Stimulated activated CD8-positive, alpha-beta memory T cell treated with anti-CD3 and anti-CD28 coated beads, Interleukin-7, amount 100 ng/mL, for 24 hours (primary cell): ENCODE results near the gene DCBLD1.

Experiments used
- DNase-seq: peaks from one replicate; pipeline ENCODE4 v3.0.0-alpha.2; 2020; ENCODE audit warnings: low read depth

Gene DCBLD1

DNA sequence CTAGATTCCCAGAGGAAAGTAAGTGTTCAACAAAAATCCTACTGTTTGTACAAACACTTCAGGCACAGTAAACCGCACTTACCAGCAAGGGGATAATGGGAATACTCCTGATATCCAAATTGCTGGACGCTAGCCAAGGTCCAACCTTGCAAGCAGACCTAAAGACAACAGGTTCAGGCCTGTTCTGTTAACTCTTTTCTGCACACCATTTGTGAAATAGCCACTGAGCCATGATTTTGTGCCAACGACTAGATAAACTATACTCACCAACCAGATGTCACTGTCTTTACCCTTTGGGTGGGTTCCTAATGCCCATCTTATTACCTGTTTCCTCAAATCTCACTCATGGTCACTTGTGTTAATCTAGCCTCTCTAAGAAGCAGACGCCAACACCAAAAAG lies 76.3 kb downstream of the DCBLD1 start:
- no peak for DNase-seq

DNA sequence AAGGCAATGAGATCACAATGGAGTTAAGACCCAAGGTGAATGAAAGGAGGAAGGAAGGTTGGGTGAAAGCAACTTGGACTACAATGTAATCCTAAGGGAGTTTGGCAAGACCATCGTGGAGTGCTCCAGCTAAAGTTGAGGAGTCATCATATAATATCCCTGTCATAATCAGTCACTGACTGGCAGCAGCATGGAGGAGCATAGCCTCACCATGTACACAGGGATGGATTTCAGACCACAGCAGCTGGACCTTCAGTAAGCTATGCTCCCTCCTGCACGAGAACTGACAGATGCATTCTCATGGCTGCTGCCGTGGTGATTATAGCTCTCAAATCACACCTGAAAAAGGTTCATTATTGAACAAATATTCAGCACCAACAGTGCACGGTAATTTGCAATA lies 76.8 kb downstream of the DCBLD1 start:
- DNase-seq: no peak

DNA sequence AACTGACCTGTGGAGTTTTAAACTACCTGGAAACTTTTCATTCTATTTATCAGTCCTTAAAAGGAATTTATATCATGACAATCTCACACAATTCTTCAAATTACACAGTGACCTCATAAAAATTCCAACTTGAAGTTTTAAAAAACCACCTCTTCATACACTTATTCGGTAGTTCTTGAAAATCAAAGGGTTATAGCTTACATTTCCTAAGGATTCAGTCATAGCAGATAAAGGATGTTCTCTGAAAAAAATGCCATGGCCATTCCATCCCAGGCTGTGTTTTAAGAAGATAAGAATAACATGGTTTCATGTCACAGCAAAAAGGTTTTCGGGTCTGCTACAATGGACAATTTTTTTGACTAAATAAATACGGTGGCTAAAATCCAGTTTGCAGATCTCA lies 78.7 kb downstream of the DCBLD1 start:
- DNase-seq: no peak

DNA sequence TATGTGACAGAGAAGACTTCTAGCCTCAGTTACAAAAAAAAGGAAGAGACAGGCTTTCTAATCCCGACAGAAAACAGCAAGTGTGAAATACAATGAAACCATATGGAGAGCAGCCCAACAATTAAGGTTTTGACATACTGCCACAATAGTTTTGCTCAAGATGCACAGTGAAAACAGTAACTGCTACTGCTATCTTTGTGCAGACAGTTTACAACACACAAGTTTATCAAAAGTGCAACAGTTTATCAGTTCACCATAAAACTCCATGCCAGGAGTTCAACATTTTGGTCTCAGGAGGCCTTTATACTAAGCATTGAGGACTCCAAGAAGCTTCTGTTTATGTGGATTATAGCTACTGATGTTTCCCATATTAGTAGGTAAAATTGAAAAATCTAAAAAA lies 82.2 kb downstream of the DCBLD1 start:
- DNase-seq: no peak

DNA sequence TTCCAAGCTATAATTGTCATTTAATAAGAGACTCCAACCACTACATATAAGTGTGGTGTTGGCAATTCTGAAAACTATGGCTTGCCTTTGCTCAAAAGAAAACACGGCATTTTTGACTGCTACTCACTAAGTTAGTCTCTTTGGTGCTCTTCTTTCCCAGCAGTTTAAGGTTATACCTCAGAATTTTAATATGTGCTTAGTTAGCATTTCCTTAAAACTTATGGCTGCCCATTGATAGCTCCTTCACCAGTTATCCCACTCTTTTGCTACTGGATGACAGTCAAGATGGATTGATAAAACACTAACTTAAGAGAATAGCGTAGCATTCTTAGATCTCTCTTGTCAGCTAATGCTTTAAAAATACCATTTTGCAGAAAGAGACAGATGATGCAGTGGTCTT lies 85.8 kb downstream of the DCBLD1 start:
- DNase-seq: no peak

DNA sequence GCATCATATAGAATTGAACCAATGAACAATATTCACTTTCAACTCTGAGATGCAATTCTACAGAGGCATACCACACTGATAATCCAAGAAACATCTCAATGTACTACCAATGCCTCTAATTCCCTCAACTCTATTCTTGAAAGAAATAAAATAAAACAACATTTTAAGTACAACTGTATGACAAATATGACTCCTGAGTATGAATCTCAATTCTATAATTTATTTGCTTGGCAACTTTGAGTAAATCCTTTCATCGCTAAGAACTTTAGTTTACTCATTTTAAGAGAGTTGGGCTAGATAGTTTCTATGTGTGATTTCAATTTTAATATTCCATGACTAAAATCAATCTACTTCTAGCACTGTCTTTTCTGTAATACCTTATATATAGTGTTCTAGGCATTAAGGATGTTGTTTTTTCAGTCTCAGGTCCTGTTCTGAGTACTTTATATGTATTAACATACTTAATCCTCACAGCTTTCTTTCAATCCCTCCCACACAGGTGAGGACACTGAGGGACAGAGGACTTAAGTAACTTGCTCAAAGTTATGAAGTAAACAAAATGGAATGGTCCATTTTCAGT lies 86.4 kb downstream of the DCBLD1 start:
- no peak for DNase-seq

DNA sequence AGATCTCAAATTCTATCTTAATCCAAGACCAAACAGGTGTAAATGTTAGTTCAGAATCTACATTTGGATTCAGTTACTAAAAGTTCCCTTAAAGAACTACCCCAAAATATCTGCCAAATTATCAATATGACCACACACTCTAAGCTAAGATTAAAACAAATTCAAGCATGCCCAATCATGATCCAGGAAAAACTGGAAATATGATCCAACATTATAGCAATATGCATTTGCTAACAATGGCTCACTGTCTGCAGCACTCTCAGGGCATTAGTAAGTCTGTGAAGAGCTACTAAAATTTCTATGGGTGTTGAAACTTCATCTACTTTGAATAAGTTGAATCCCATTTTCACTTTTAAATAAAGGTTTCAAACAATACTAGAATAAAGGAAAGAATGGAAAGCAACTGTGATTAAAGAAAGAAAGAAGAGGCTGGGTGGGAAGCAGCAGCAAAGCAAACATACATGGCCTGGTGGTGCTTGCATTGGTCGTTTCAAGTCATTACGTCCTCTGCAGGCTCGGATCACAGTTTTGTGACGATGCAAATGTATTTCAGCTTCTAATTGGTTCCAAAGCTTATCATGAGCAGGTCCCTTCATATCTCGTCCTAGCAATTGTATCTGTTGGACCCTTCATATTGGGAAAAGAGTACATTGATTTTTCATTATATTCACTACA lies 90.7 kb downstream of the DCBLD1 start:
- DNase-seq: no peak

DNA sequence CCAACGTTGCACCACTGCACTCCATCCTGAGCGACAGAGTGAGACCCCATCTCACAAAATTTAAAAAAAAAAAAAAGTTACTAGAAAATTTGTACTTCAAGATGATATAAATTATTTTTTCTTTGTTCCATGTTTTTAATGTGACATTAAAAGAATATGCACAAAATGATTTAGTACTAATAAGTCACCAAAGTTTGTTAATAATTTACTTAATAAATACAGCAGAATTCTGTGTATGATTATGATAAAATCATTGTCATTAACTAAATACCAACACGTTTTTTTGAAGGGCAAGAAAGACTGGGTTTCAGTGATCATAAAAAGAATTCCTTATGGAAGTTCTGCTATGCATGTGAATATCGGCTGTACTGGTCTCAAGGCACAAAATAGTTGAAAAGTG lies 91.7 kb downstream of the DCBLD1 start:
- DNase-seq: no peak

DNA sequence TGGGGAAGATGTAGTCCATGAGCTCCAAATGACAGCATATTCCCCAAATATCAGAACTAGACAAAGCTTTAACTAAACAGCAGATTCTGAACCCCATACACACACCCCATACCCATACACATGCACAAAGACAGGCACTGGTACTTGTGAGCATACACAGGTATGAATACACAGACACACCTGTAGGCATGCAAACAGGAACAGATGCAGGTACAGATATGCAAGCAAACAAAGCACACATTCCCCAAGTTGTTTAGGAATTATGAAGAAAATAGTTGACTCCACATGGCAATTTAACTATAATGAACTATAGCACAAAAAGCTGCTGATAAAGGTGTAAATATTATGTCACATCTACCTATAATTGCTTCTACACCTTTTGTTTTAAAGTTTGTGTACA lies 103.2 kb downstream of the DCBLD1 start:
- DNase-seq: no peak

DNA sequence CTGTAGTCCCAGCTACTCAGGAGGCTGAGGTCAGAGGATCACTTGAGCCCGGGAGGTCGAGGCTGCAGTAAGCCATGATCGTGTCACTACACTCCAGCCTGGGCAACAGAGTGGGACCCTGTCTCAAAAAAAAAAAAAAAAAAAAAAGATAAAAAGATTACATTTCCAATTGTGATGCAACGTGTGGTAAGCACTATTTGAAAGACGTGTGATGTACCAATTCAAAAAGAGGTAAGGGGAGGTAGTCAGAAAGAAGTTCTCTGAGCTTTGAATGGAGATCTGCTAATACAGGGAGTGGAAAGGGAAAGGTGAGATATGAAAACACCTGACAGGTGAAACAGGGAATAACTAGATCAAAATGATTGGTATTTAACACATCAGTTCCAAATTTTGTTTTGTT lies 108.0 kb downstream of the DCBLD1 start:
- DNase-seq: no peak

DNA sequence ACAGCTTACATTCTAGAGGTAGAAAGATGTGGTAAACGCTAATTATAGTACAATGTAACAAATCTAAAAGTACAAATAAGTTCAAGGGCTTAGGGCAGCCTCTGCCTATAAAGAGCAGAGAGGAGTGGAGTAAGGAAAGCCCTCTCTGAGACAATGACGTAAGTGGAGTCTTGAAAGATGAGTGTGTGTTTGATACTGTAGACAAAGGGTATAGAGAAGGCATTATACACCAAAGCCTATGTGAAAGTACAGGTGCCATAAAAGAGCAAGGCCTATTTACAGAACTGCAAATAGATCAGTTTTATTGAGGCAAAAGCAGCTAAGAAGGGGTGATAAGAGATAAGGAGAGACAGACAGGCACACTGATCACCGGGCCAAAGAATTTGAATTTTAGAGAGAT lies 108.9 kb downstream of the DCBLD1 start:
- no peak for DNase-seq

DNA sequence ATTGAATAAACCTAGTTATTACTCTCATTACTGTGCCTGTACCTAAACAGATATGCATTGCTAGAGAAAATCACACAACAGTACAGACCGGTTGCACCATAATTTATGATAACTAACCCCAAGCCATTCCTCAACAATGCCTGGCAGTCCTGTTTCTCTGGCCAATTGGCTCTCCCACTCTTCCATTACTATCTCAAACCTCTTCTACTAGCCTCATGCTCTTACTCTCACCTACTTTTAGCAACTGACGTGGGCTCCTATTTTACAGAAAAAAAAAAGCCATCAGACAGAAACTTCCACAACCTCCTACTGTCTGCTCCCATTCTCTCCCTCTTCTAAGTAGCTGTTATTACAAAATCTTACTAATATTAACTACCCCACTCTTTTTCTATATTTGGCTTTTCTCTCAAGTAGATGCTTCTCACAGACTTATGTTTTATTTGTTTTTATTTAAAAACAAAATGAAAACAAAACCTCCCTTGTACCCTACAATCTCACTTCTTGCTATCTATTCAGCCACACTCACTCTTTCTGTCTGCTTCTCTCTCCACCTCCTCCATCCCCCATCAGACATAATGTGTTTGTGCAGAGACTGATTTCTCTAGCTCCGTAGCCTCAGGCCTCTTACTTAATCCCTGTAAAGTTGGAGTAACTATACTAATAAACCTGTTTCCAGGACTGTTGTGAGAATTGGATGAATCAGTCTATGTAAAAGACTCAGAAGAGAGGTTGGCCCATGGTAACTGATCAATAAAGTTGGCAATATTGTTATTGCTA lies 110.7 kb downstream of the DCBLD1 start:
- no peak for DNase-seq

DNA sequence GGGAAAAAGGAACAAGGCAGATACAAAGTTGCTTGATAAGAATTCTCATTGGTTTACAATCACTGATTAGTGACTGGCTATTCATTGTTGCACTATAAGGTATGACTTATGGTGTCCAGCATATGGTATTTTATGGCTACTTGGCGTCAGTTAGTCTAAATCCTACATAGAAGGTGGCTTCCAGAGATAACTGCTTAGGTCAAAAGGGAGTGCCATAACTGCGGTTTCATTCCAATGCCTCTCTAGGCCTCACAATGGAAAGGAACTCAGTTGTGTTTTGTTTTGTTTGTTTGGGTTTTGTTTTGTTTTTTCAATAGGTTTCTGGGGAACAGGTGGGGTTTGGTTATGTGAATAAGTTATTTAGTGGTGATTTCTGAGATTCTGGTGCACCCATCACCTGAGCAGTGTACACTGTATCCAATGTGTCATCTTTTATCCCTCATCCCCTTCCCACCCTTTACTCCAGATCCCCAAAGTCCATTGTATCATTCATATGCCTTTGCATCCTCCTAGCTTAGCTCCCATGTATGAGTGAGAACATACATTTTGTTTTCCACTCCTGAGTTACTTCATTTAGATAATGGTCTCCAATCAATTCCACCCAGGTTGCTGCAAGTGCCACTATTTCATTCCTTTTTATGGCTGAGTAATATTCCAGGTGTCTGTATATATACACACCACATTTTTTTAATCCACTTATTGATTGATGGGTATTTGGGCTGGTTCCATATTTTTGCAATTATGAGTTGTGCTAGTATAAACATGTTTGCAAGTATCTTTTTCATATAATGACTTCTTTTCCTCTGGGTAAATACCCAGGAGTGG lies 112.8 kb downstream of the DCBLD1 start:
- no peak for DNase-seq

DNA sequence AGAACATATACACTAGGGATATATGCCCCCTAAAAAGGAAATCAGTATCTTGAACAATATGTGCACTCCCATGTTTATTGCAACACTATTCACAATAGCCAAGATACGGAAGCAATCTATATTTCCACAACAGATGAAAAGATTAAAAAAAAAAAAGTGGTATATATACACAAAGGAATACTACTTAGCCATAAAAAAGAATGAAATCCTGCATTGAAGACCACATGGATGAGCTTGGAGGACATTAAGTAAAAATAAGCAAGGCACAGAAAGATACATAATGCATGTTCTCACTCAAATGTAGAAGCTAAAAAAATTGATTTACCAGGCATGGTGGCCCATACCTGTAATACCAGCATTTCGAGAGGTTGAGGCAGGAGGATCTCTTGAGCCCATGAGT lies 115.3 kb downstream of the DCBLD1 start:
- no peak for DNase-seq
